RWPE2 (cell line): Measurements from ENCODE around the gene ITPRID1.

Experiments used
- ATAC-seq: fragments of 200-7000 bp; cut with Tn5 transposase; 3 replicates; pipeline ENCODE4 v1.9.1; 2021; ENCODE audit warnings: low read depth
- DNase-seq: peaks from one replicate; pipeline ENCODE4 v3.0.0-alpha.2; 2020; ENCODE audit warnings: low spot score
- H3K27ac ChIP-seq: fragments of 450-650 bp; 2 replicates; pipeline ENCODE4 v1.5.1; 2017; ENCODE audit warnings: mild to moderate bottlenecking; ENCODE audit not compliant: poor library complexity, severe bottlenecking
- H3K27me3 ChIP-seq: fragments of 250-450 bp; sonication (Bioruptor Pico); 2 replicates; pipeline ENCODE4 v1.5.1; 2021; ENCODE audit warnings: mild to moderate bottlenecking, moderate library complexity; ENCODE audit not compliant: insufficient read depth, poor library complexity, severe bottlenecking
- H3K36me3 ChIP-seq: fragments of 250-450 bp; sonication (Bioruptor Pico); 2 replicates; pipeline ENCODE4 v1.5.1; 2020; ENCODE audit warnings: low read depth, mild to moderate bottlenecking, moderate library complexity
- H3K4me1 ChIP-seq: fragments of 250-450 bp; sonication (Bioruptor Pico); 2 replicates; pipeline ENCODE4 v1.5.1; 2021; ENCODE audit warnings: mild to moderate bottlenecking, moderate library complexity; ENCODE audit not compliant: insufficient read depth, poor library complexity, severe bottlenecking
- H3K4me3 ChIP-seq: fragments of 250-450 bp; sonication (Bioruptor Pico); 2 replicates; pipeline ENCODE4 v1.5.1; 2021; ENCODE audit warnings: mild to moderate bottlenecking, moderate library complexity; ENCODE audit not compliant: severe bottlenecking
- H3K9me3 ChIP-seq: fragments of 250-450 bp; sonication (Bioruptor Pico); 2 replicates; pipeline ENCODE4 v1.5.1; 2021; ENCODE audit warnings: mild to moderate bottlenecking, moderate library complexity; ENCODE audit not compliant: severe bottlenecking
- CTCF ChIP-seq: fragments of 450-650 bp; IDR thresholded peaks from one replicate; pipeline ENCODE4 v1.5.1; 2017; ENCODE audit warnings: mild to moderate bottlenecking, moderate library complexity; ENCODE audit not compliant: poor library complexity, severe bottlenecking

ITPRID1 gene

DNA sequence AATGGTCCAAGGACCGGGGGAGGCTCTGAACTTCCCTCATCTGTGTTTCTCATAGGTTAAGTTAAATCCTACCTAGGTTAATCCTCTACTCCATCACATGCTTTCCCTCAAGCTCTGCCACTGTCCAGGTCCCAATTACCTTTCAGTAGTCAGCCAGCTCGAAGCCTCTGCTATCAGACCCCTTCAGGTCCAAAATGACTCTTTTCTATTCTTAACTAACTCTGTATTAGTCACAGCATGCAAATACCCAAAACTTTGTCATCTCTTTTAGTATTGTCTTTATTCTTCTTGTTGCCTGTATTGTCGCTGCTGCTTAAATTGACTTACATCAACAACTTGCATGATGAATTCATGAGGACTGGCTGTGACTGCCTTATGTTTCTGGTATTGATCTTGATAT is 188.5 kb downstream of the ITPRID1 start:
- Histone ChIP-seq H3K4me3 (no peak overlapping the region), H3K27ac (no peak overlapping the region), H3K36me3 (no peaks in the 10 kb centered on the region), H3K9me3 (no peaks in the 10 kb centered on the region), H3K27me3 (peaks cover 3% of the 10 kb centered on the region), H3K4me1 (no peaks in the 10 kb centered on the region)
- DNase-seq (no peak), ATAC-seq (no peak)
- no peak for TF ChIP-seq CTCF

- no peak overlapping the region for H3K27ac ChIP-seq
- H3K27me3 ChIP-seq, result peaks cover under 1% of the 10 kb centered on the region
- H3K36me3 ChIP-seq, result no peaks in the 10 kb centered on the region
- no peak for DNase-seq
- TF ChIP-seq CTCF, result no peak
- H3K9me3 ChIP-seq, result no peaks in the 10 kb centered on the region
- H3K4me3 ChIP-seq, result no peak overlapping the region
- no peak for ATAC-seq
- H3K4me1 ChIP-seq, result no peaks in the 10 kb centered on the region
These were observed 191.5 kb downstream of the ITPRID1 start for GRCh38 chr7:31705377-31705776.

- Histone ChIP-seq H3K27ac (no peak overlapping the region), H3K36me3 (no peaks in the 10 kb centered on the region), H3K27me3 (peaks cover 3% of the 10 kb centered on the region), H3K4me3 (no peak overlapping the region), H3K9me3 (no peaks in the 10 kb centered on the region), H3K4me1 (no peaks in the 10 kb centered on the region)
- TF ChIP-seq CTCF, result no peak
- ATAC-seq (no peak), DNase-seq (no peak)
These were observed 193.2 kb downstream of the ITPRID1 start for GRCh38 chr7:31707089-31707488.
